Astrocyte (in vitro differentiated cells and primary cell): ENCODE measurements around the gene ABCC2. TPM values are rescaled to one million over a fixed set of nuclear protein-coding genes. Genes with fewer than 3 reads are reported as not detected.

Source experiments
- DNase-seq: peaks from one replicate; pipeline ENCODE4 v3.0.0-alpha.2; 2010; ENCODE audit warnings: low read depth
- FAIRE-seq: peaks from 2 replicates; lab custom pipeline; 2011; peaks lifted over from hg19 to GRCh38; lab: Jason Lieb, UNC
- H2AFZ ChIP-seq: 2 replicates; pipeline ENCODE4 v1.6.0; 2012; ENCODE audit warnings: low read depth, low read length, inconsistent platforms
- H3K27ac ChIP-seq: 2 replicates; pipeline ENCODE4 v1.5.1; 2011; ENCODE audit warnings: low read depth, low read length, inconsistent platforms
- H3K27me3 ChIP-seq: 2 replicates; pipeline ENCODE4 v1.6.0; 2011; ENCODE audit warnings: low read length, inconsistent platforms; ENCODE audit not compliant: insufficient read depth
- H3K36me3 ChIP-seq: 2 replicates; pipeline ENCODE4 v1.5.1; 2011; ENCODE audit warnings: low read length, inconsistent platforms; ENCODE audit not compliant: insufficient read depth
- H3K4me1 ChIP-seq: 2 replicates; pipeline ENCODE4 v1.5.1; 2011; ENCODE audit warnings: low read length, inconsistent platforms; ENCODE audit not compliant: insufficient read depth
- H3K4me2 ChIP-seq: 2 replicates; pipeline ENCODE4 v1.6.0; 2012; ENCODE audit warnings: low read length, inconsistent platforms
- H3K4me3 ChIP-seq: 2 replicates; pipeline ENCODE4 v1.5.1; 2011; ENCODE audit warnings: low read depth, mild to moderate bottlenecking, low read length, inconsistent platforms; ENCODE audit not compliant: insufficient read depth
- H3K79me2 ChIP-seq: 2 replicates; pipeline ENCODE4 v1.6.0; 2012; ENCODE audit warnings: mild to moderate bottlenecking, low read length, inconsistent platforms; ENCODE audit not compliant: insufficient read depth
- H3K9ac ChIP-seq: 2 replicates; pipeline ENCODE4 v1.6.0; 2012; ENCODE audit warnings: mild to moderate bottlenecking, low read length, inconsistent platforms
- H3K9me3 ChIP-seq: 2 replicates; pipeline ENCODE4 v1.5.1; 2012; ENCODE audit warnings: low read depth, mild to moderate bottlenecking, low read length, inconsistent platforms; ENCODE audit not compliant: insufficient read depth
- H4K20me1 ChIP-seq: 2 replicates; pipeline ENCODE4 v1.6.0; 2012; ENCODE audit warnings: low read length, inconsistent platforms; ENCODE audit not compliant: insufficient read depth
- H3K27ac Mint-ChIP-seq: one replicate; pipeline ENCODE4 v1.8.0; 2021; ENCODE audit warnings: mild to moderate bottlenecking, mixed read lengths; ENCODE audit not compliant: unreplicated experiment
- H3K27me3 Mint-ChIP-seq: one replicate; pipeline ENCODE4 v1.8.0; 2021; ENCODE audit warnings: low read depth, mixed read lengths; ENCODE audit not compliant: unreplicated experiment
- H3K36me3 Mint-ChIP-seq: one replicate; pipeline ENCODE4 v1.8.0; 2021; ENCODE audit warnings: low read depth, mixed read lengths; ENCODE audit not compliant: unreplicated experiment
- H3K4me1 Mint-ChIP-seq: one replicate; pipeline ENCODE4 v1.8.0; 2021; ENCODE audit warnings: low read depth, mixed read lengths; ENCODE audit not compliant: unreplicated experiment
- H3K4me3 Mint-ChIP-seq: one replicate; pipeline ENCODE4 v1.8.0; 2021; ENCODE audit warnings: mild to moderate bottlenecking, moderate library complexity, mixed read lengths; ENCODE audit not compliant: unreplicated experiment
- H3K9me3 Mint-ChIP-seq: one replicate; pipeline ENCODE4 v1.8.0; 2021; ENCODE audit warnings: mild to moderate bottlenecking, mixed read lengths; ENCODE audit not compliant: unreplicated experiment
- CTCF ChIP-seq: IDR thresholded peaks from 2 replicates; pipeline ENCODE4 v1.5.1; 2011; ENCODE audit warnings: low read depth, mild to moderate bottlenecking, inconsistent platforms, low read length, moderate library complexity; ENCODE audit not compliant: insufficient read depth
- EZH2 ChIP-seq: IDR thresholded peaks from 2 replicates; pipeline ENCODE4 v1.6.1; 2012; ENCODE audit warnings: mild to moderate bottlenecking, low read length, inconsistent platforms; ENCODE audit not compliant: insufficient read depth
- total RNA-seq: library from RNA; stranded (reverse); gene quantifications from 2 replicates; pipeline ENCODE4 v1.2.1, GENCODE V29; 2021

ABCC2 gene
- total RNA-seq, 1 donor from 2014 or later: 0.59 TPM

- H3K9me3 ChIP-seq: no peaks in the 10 kb centered on the region
- H3K36me3 Mint-ChIP-seq: peaks cover 11% of the 10 kb centered on the region
- H3K27me3 Mint-ChIP-seq: no peaks in the 10 kb centered on the region
- DNase-seq (no peak), FAIRE-seq (no peak)
- H3K9me3 Mint-ChIP-seq: no peaks in the 10 kb centered on the region
- H3K27ac ChIP-seq: no peak overlapping the region
- no peaks in the 10 kb centered on the region for H4K20me1 ChIP-seq
- peaks cover 25% of the 10 kb centered on the region for H3K36me3 ChIP-seq
- H3K27ac Mint-ChIP-seq: no peak overlapping the region
- H3K9ac ChIP-seq: no peak overlapping the region
- no peaks in the 10 kb centered on the region for H3K79me2 ChIP-seq
- no peaks in the 10 kb centered on the region for H3K4me1 ChIP-seq
- no peak overlapping the region for H3K4me3 ChIP-seq
- H3K4me2 ChIP-seq: no peak overlapping the region
- no peaks in the 10 kb centered on the region for H3K27me3 ChIP-seq
- TF ChIP-seq CTCF: no peak
- TF ChIP-seq EZH2: no peak
- no peak overlapping the region for H2AFZ ChIP-seq
- H3K4me3 Mint-ChIP-seq: no peak overlapping the region
- no peaks in the 10 kb centered on the region for H3K4me1 Mint-ChIP-seq
These were observed 26.3 kb upstream of the ABCC2 start for GRCh38 chr10:99756159-99756558.

GRCh38 chr10:99758211-99758891, 24.1 kb upstream of the ABCC2 start:
- no peak overlapping the region for H3K27ac Mint-ChIP-seq
- peaks cover 11% of the 10 kb centered on the region for H3K36me3 Mint-ChIP-seq
- FAIRE-seq (no peak), DNase-seq (no peak)
- no peak for TF ChIP-seq CTCF
- no peak for TF ChIP-seq EZH2
- Histone ChIP-seq H3K9me3 (no peaks in the 10 kb centered on the region), H4K20me1 (no peaks in the 10 kb centered on the region), H2AFZ (no peak overlapping the region), H3K4me3 (no peak overlapping the region), H3K36me3 (peaks cover 25% of the 10 kb centered on the region), H3K79me2 (no peaks in the 10 kb centered on the region), H3K4me1 (no peaks in the 10 kb centered on the region), H3K27me3 (no peaks in the 10 kb centered on the region), H3K27ac (no peak overlapping the region), H3K4me2 (no peak overlapping the region), H3K9ac (no peak overlapping the region)
- no peaks in the 10 kb centered on the region for H3K27me3 Mint-ChIP-seq
- no peak overlapping the region for H3K4me3 Mint-ChIP-seq
- no peaks in the 10 kb centered on the region for H3K9me3 Mint-ChIP-seq
- no peaks in the 10 kb centered on the region for H3K4me1 Mint-ChIP-seq

GRCh38 chr10:99760321-99760720, 22.1 kb upstream of the ABCC2 start:
- no peaks in the 10 kb centered on the region for H3K27me3 Mint-ChIP-seq
- H3K4me2 ChIP-seq: no peak overlapping the region
- no peak overlapping the region for H3K9ac ChIP-seq
- no peak overlapping the region for H3K27ac Mint-ChIP-seq
- no peak overlapping the region for H3K4me3 Mint-ChIP-seq
- H2AFZ ChIP-seq: no peak overlapping the region
- no peaks in the 10 kb centered on the region for H3K27me3 ChIP-seq
- no peak overlapping the region for H3K4me3 ChIP-seq
- no peaks in the 10 kb centered on the region for H3K4me1 ChIP-seq
- no peak for TF ChIP-seq EZH2
- no peak for TF ChIP-seq CTCF
- H3K36me3 ChIP-seq: peaks cover 21% of the 10 kb centered on the region
- H3K79me2 ChIP-seq: no peaks in the 10 kb centered on the region
- peaks cover 11% of the 10 kb centered on the region for H3K36me3 Mint-ChIP-seq
- H4K20me1 ChIP-seq: no peaks in the 10 kb centered on the region
- no peak for DNase-seq
- H3K4me1 Mint-ChIP-seq: no peaks in the 10 kb centered on the region
- H3K27ac ChIP-seq: no peak overlapping the region
- no peak for FAIRE-seq
- H3K9me3 Mint-ChIP-seq: no peaks in the 10 kb centered on the region
- no peaks in the 10 kb centered on the region for H3K9me3 ChIP-seq
